Uterus (tissue), 2 donors: Measurements from ENCODE around the gene ARRDC1.

Experiments
- CTCF ChIP-seq, 4 experiments: fragments of 200-600 bp in 2 of 4; fragments of 450-650 bp in 2 of 4; sonication (generic) in 2 of 4; IDR thresholded peaks; one replicate each; pipeline ENCODE4 v1.5.1; 2016 to 2019; ENCODE audit warnings: antibody characterized with exemption in 4 of 4, mild to moderate bottlenecking in 2 of 4, moderate library complexity in 1 of 4
- POLR2A ChIP-seq, 2 donors: fragments of 450-650 bp; IDR thresholded peaks; one replicate each; pipeline ENCODE4 v1.6.1; 2016; ENCODE audit warnings: antibody characterized with exemption in 2 of 2, mild to moderate bottlenecking in 1 of 2, moderate library complexity in 1 of 2

- TF ChIP-seq CTCF (IDR thresholded peaks at IDR 0.05), result no peak
- no peak for TF ChIP-seq POLR2A (IDR thresholded peaks at IDR 0.05)
Measured at GRCh38 chr9:137569609-137570203, 35.8 kb upstream of the ARRDC1 start.
